GM19463 (cell line): ENCODE data around the gene ZFYVE28.
A peak's percentile ranks its signal among the peaks of the same experiment; 100 is the strongest.
"Not testable (repeated sequence)": the region's sequence is repeated elsewhere in the genome, so short reads cannot be mapped to it uniquely, and the experiment has no call there.

Source experiments
- ATAC-seq: cut with Tn5 transposase; IDR thresholded peaks from one replicate; pipeline ENCODE4 v1.9.1; 2021; ENCODE audit warnings: mild to moderate bottlenecking, moderate library complexity; ENCODE audit not compliant: unreplicated experiment

Gene ZFYVE28

GRCh38 chr4:2446656-2447564, 28.5 kb upstream of the ZFYVE28 start:
- no peak for ATAC-seq

DNA sequence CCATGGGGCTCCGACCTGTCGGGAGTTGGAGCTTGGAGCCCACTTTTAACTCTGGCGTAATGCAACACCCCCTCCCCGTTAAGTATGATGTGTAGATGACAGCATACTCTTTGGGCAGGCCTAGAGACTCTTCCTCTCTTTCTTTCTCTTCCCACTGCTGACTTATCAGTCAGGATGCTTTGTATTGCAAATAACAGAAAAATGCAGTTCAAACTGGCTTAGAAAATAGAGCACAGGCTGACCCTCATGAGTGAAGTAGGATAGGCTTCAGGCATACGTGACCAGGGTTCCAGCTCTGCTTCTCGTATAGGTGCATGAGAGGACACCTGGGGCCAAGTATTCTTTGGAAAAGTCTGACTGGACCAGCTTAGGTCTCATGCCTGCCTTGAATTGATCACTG, 27.1 kb upstream of the ZFYVE28 start:
- ATAC-seq: no peak

DNA sequence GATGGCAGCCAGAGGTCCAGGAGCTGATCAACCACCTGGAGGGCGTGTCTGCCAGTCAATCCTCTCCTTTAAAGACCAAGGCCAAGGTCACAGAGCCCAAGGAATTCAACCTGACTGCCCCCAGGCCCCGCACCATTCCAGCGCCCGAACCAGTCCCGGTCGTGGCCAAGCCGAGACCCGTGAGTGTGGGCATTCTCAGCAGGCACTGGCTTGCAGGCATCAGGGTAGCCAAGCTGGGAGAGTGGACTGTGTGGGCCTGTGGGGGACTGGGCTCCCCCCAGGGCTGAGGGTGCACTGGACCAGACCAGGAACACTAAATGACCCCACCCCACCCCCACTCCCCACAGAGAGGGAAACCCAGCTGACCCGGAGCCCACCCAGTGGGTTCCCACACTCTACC, 26.7 kb upstream of the ZFYVE28 start:
- no peak for ATAC-seq

- no peak for ATAC-seq
Observed at GRCh38 chr4:2443956-2444740, 25.7 kb upstream of the ZFYVE28 start.

DNA sequence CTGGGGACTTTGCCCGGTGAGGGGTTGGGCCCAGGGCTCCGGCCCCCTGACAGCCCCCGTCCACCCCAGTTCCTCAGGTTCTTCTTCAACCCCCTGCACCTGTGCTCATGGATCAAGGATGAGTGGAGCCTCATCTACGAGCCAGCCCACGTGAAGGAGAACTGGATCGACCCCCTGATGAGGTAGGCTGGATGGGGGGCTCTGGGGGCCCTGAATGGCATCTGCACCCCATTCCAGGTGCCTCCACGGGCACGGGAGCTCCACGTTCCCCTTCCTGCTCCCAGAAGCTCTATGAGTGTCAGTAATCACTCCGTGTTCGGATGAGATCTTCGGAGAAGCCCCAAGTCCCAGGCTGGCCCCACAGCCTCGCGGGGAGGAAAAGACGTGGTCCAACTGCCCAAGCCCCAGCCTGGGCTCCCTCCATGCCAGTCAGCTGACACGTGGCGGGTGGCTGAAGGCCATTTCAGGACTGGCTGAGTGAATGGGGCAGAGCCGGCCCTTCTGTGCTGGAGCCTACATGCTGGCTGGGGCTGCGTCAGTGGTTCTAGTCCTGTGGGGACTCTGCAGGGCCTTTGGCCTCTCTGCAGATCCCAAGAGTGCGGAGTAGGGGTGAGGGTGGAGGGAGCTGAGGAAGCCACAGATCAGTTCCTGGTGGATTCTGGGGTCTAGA, 24.8 kb upstream of the ZFYVE28 start:
- ATAC-seq: no peak

- no peak for ATAC-seq
Observed at GRCh38 chr4:2442175-2442993, 23.9 kb upstream of the ZFYVE28 start.

- peak; percentile 79 for ATAC-seq
Observed at GRCh38 chr4:2441393-2442174, 23.1 kb upstream of the ZFYVE28 start.

DNA sequence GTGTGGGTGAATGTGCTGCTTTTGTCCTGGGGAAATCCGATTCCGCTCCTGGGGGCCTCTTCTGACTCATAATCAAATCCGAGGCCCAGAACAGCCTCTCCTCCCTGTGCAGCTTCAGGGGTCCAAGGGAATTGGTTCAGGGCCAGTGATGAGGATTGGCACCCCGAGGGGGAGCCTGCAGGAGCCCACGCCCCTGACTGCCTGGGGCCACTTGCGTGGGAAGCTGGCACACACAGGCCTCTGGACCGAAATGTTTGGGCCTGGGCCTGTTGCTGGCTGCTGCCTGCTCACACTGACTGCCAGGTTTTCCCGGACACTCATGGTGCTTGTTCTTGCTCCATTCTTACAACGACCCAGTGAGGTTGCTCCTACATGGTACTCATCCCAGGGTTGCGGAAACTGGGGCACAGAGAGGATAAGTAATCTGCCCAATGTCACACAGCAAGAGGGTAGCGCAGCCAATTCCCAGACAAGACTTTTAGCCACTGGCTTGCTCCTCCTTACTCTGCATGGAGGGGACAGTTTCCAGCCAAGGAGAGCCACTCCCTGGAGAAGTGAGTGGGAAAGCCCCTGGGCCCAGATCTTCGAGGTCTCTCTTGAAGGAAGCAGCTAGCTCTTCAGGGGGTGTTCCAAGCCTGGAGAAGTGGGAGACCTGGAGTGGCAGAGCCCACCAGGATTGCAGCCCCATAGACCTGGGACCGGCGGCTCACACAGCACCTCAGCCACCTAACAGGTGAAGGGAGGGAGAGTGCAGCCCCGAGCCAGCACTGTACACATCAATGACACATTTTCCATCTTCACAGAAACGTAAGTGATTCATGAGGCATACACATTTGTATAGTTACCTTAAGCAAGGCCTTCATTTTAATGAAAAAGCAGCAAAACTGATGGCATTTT, 20.6 kb upstream of the ZFYVE28 start:
- ATAC-seq: no peak

GRCh38 chr4:2437475-2438215, 19.2 kb upstream of the ZFYVE28 start:
- no peak for ATAC-seq

DNA sequence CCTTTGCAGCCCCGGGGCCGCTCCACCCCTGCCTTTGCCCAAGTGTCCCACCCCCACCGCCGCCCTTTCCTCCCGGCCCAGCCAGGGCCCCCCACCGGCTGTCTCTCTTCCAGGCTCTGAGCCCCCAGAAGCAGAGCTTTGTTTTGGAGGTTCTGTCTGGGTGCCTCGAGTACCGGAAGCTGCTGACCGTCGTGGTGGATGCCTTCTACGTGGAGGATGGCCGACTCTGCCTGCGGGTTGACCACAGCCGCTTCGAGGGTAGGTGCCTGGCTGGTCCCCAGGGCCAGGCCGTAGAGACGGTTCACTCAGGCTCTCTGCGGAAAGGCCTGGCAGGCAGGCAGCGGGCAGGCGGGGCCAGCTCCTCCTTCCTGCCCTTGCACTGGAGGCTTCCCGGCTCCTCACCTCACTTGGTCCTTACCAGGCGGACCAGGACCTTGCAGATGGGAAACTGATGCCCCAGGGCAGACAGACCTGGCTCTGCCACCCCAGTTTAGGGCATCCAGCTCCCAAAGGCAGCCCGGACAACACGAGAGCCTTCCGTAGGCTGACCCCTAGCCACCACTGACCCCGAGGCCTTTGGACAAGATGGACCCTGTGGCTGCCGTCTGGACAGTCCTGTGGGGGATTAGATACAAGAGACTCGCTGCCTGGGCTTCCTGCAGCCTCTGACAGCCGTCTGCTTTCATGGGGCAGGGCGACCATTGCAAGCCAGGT, 18.5 kb upstream of the ZFYVE28 start:
- no peak for ATAC-seq

- ATAC-seq: no peak
Observed at GRCh38 chr4:2436301-2436700, 17.9 kb upstream of the ZFYVE28 start.

DNA sequence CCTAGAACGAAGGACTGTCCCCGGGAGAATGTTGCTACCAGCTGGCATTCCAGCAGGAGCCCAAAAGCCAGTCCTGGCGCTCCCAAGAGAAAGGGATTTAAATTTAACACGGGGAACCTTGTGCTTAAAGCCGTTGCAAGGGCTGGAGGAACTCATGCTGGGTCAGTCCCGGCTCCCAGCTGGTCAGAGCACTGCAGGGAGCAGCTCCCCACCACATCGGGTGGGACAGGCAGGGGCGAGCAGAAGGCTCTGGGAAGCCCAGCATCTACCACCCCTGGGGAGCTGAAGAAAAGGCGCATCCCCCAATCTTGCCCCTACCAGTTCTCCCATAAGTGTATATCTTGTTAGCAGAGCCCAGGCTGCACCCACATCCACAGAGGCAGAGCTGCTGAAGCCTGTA, 16.0 kb upstream of the ZFYVE28 start:
- ATAC-seq: no peak

- no peak for ATAC-seq
Observed at GRCh38 chr4:2433609-2434350, 15.3 kb upstream of the ZFYVE28 start.

DNA sequence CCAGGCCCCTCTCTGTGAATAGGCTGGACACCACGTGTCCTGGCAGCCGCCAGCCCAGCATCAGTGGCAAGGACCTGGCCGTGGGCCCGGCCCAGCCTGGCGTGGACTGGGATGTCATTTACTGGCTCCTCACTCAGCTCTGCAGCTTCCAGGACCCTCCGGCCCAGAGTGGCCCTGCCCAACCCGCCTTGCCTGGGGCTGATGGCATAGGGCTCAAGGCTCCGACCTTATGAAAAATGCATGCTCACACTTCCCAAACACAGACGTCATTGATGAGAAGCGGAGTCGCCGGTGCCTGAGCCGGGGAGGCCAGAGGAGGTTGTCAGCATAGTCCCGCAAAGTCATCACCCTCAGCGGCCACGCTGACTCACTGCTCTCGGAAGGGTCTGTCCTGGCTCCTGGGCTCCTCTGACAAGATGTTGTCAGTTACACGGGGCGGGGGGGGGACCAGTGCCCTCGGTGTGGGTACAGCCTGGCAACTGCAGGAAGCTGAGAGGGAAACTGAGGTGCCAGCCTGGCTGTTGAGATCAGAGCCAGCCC, 14.6 kb upstream of the ZFYVE28 start:
- no peak for ATAC-seq

- no peak for ATAC-seq
Observed at GRCh38 chr4:2432004-2432403, 13.6 kb upstream of the ZFYVE28 start.

GRCh38 chr4:2429945-2430757, 11.7 kb upstream of the ZFYVE28 start:
- not testable (repeated sequence) for ATAC-seq
